CD4-positive, alpha-beta T cell treated with Interferon alpha-2 for 1 hour (primary cell): Measurements from ENCODE around the gene UBA52.
"Not testable (repeated sequence)": the region's sequence is repeated elsewhere in the genome, so short reads cannot be mapped to it uniquely, and the experiment has no call there.

Experiments used
- DNase-seq, 2 donors: peaks; one replicate each; pipeline ENCODE4 v3.0.0-alpha.2; 2020 to 2022

The UBA52 gene

DNA sequence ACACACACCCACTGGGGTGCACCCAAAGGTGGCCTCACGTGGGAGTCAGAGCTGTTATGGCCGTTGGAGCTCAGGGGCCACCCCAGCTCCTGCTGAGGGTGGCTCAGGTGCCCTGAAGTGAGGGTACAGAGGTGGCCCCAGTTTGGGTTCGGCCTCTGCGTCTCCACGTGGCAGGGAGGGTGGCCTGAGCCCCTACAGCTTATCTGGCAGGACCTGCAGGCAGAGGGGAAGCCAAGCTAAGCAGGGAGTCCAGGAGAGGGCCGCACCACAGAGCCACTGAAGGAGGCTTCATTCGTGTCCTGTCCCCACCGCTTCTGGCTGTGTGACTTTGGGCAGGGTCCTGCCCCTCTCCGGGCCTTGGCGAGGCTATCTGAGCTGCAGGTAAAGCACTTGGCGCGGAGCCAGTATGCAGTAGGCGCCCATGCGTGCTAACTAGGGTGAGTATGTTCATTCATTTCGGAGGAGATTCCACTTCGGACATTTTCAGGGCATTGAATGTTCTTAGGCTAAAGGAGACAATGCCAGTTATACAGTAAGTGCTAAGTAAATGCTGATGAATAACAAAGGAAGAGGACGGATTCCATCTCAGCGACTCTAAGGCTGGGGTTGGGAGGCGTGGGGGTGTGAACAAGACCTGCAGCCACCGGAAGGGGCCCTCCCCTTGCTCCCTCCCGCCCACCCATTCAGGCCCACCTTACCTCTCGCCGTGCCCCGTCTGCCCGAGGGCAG is 21.9 kb downstream of the UBA52 start:
- no peak for DNase-seq

- DNase-seq = peak; percentile 72 to 81
Measured at GRCh38 chr19:18594096-18594823, 22.6 kb downstream of the UBA52 start.

- DNase-seq = no peak
Measured at GRCh38 chr19:18594824-18595373, 23.2 kb downstream of the UBA52 start.

DNA sequence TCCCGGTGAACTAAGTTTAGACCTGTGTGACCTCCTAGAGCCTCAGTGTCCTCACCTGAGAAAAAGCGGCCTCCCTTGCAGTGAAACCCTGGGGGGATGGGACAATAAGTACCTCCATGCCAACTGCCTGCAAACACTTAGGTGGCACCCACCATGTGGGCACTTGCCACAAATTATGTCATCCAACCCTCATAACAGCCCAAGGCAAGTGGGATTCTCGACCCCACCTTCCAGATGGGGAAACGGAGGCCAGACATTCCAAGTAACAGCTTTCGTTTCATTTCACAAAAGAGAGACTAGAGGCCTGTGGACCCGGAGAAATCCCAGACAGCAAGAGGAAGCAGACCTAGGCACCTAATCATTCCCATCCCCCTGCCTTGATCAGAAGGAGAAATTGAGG is 23.8 kb downstream of the UBA52 start:
- no peak for DNase-seq

DNA sequence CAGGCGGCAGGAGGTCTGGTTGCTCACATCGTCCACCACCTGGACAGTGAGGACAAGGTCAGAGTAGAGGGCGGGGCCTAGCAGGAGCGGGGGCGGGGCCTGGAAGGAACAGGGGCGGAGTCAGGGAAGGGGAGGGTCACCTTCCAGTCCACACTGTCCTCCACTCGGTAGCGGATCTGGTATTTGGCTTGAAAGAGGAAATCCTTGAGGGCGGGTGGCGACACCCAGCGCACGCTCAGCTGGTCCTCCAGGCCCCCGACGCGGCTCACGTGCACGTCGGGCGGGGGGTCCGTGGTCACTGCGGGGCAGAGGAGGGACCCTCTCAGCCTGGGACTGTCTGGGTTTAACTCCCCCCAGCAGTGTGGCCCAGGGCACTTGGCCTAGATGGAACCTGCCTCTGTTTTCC is 25.1 kb downstream of the UBA52 start:
- peak in 1 of 2 donors; percentile 49 for DNase-seq

GRCh38 chr19:18597809-18598660 is 26.4 kb downstream of the UBA52 start:
- DNase-seq = no peak

- DNase-seq = no peak
Measured at GRCh38 chr19:18599485-18599884, 27.8 kb downstream of the UBA52 start.

- DNase-seq = not testable (repeated sequence)
Measured at GRCh38 chr19:18600692-18601397, 29.2 kb downstream of the UBA52 start.

DNA sequence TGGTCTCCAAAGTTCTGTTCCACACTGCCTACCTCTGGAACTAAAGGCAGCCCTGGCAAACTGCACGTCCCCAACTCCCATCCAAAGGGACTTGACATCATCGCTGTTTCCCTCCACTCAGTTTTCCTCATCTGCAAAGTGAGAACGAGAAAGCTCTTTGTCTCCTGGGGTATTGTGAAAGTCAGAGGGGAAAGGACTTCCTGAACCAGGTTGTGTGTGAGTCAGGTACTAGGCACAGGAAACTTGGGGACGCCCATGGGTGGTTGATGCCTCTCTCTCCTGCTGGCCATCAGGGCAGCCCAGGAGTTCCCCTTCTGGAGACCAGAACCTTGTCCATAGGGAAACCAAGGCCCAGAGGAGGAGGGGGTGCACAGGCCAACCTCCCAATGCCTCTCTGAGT is 30.2 kb downstream of the UBA52 start:
- DNase-seq = no peak

DNA sequence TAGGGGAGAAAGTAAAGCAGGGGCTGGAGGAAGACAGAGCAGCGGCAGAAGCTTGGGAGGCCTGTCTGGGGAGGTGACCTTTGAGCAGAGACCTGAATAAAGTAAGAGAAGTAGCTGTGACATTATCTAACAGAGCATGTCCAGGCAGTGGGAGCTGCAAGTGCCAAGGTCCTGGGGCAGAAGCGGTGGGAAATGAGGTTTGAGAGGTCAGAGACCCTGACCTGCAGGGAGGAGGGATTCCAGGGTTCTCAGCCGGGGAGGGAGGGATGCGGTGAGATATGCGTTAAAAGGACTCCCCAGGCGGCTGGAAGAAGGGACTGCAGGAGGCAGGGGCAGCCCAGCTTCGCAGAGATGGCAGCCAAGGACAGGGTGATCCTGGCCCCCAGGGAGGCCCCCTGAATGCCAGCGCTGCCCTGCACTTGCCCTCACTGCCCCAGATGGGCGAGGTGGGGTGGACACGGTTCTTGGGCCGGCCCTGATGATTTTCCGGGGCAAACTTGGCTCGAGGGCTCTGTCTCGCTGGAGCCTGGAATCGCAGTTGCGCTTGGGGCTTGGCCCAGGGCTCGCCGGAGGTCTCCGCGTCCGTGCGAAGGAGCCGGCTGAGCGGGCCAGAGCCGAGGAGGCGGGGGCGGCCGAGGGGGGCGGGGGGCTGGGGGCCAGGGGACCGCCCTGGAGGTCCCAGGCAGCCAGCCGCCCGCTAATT is 31.7 kb downstream of the UBA52 start:
- DNase-seq = no peak

GRCh38 chr19:18603958-18604819 is 32.5 kb downstream of the UBA52 start:
- no peak for DNase-seq

DNA sequence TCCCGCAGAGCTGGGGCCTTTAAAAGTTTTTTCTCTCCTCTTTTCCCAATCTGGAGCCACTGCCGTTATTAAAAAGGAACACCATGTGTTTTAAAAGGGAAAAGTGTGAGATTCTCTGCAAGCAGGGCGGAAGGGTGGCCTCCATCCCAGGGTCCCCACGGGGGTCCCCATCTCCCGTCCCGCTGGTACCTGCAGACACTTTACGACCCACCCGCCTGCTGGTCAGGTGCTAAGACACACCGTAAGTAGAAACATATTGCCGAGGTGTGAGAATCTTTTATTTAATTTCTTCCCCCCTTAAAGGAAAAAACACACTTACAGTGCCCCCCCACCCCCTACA is 33.1 kb downstream of the UBA52 start:
- DNase-seq = no peak

DNA sequence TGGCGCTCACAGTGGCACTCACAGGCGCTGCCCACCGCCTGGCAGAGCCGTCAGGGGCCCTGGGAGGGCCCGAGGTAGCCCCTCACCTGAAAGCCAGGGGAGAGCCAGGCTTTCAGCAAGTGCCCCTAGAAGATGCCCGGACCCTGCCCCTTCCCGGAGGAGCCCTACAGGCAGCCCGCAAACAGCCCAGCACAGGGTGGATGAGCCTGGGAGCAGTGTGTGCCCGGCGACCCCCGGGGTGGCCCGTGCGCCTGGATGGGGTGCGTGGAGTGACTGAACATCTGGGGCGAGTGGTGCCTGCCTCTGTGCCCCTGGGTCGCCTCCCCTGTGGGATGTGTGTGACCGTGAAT is 33.5 kb downstream of the UBA52 start:
- DNase-seq = no peak

DNA sequence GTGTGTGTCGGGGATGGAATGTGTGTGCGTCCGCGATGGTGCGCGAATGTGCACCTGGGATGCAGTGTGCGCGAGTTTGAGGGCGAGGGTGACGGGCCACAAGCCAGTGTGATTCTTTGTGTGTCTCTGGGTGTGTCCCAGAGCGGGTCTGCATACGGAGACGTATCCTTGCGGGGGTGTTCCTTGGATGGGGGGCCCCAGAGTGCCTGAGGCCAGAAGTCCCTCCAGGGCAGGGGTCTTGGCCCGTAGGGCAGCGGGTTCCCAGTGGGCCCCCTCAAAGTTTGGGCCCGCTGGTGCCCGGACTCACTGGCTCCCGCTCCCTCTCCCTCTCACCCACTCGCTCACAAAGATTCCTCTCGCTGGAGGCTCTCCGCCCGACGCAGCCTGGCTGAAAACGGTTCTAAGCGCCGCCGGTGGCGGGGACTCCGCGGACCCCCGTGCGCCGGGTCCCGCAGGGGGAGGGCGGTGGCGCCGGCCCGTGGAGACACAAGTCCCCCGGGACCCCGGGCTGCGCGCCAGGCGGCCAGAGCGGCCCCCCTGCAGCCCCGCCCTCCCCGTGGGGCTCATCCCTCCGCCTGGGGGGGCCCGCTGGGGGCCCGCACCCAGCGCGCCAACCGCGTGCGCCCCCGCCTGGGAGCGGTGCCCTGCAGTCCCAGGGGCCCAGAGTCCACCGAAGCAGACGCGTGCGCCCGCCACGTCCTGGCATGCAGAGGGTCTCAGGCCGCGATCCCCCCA is 34.1 kb downstream of the UBA52 start:
- DNase-seq = no peak

GRCh38 chr19:18606281-18607225 is 34.9 kb downstream of the UBA52 start, which contains the start of gene CRLF1:
CRLF1 (minus strand) TSS chr19:18606799; CDS start chr19:18606656, 143 bp downstream.
- DNase-seq = no peak

- DNase-seq = no peak
Measured at GRCh38 chr19:18607226-18608101, 35.8 kb downstream of the UBA52 start.

DNA sequence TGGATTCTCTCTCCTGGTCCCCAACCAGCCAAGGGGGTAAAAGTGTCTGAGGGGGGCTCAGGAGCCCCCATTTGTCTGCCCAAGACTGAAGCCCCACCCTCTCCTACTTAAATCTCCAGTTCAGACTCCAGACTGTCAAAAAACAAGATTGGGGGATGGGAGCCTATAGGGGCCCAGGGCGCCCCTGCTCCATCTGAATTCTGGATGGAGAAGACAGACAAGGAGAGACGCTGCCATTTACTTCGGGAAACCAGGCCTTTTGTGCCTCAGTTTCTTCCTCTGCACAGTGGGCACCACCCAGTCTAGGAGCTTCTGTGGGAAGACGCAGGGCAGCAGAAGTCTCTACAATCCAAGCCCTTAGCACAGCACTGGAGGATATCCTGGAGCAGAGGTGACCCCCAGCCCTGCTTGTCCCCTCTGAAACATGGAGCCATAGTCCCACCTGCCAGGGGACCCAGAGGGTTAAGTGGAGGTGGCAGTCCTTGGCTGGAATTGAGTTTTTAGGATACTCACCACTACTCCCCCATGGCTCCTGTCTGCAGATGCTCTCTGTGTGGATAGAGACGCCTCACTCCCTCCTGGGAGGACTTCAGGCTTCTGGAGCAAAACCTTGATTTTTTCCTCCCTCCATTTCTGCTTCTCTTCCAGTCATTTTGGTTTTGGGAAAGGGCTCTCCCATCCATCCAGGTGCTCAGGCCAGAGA is 36.6 kb downstream of the UBA52 start:
- DNase-seq = no peak
